OCI-LY7 (cell line): ENCODE measurements around the gene CHST11.

Experiments
- EZH2phosphoT487 ChIP-seq: fragments of 200-600 bp; sonication (generic); IDR thresholded peaks from 2 replicates; pipeline ENCODE4 v1.6.1; 2018; ENCODE audit warnings: low read depth, borderline replicate concordance, mild to moderate bottlenecking, mixed run types, antibody characterized with exemption, low read length, moderate library complexity, mixed read lengths
- TF ChIP-seq, protein P1 (sequence below): fragments of 200-600 bp; sonication (generic); conservative IDR thresholded peaks from 2 replicates; pipeline ENCODE4 v1.5.1; 2014; ENCODE audit warnings: mild to moderate bottlenecking, antibody characterized with exemption, low read length, moderate library complexity, mixed read lengths

DNA sequence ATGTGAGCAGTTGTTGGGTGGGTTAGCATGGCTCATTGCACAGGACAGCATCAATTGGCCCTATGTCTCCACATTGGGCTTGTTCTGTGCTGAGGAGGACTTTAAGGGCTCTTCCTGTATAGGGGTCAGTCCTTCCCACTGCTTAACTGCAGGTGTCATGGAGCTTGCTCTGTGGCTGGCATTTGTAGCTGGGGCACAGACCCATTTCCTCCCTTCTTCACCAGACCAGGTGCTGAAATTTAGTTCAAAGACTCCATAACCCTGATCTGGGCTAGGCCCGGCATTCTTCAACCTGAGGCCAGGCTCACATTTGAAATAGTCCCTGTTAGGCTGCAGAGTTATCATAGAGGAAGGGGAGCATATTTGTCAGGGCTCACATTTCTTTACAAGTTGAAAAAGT, 12.8 kb downstream of the CHST11 start:
- TF ChIP-seq, protein P1, sequence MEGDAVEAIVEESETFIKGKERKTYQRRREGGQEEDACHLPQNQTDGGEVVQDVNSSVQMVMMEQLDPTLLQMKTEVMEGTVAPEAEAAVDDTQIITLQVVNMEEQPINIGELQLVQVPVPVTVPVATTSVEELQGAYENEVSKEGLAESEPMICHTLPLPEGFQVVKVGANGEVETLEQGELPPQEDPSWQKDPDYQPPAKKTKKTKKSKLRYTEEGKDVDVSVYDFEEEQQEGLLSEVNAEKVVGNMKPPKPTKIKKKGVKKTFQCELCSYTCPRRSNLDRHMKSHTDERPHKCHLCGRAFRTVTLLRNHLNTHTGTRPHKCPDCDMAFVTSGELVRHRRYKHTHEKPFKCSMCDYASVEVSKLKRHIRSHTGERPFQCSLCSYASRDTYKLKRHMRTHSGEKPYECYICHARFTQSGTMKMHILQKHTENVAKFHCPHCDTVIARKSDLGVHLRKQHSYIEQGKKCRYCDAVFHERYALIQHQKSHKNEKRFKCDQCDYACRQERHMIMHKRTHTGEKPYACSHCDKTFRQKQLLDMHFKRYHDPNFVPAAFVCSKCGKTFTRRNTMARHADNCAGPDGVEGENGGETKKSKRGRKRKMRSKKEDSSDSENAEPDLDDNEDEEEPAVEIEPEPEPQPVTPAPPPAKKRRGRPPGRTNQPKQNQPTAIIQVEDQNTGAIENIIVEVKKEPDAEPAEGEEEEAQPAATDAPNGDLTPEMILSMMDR = no peak
- no peak for TF ChIP-seq EZH2phosphoT487
